ENCODE data around the gene SENP7.
A peak's percentile ranks its signal among the peaks of the same experiment; 100 is the strongest.

The SENP7 gene

DNA sequence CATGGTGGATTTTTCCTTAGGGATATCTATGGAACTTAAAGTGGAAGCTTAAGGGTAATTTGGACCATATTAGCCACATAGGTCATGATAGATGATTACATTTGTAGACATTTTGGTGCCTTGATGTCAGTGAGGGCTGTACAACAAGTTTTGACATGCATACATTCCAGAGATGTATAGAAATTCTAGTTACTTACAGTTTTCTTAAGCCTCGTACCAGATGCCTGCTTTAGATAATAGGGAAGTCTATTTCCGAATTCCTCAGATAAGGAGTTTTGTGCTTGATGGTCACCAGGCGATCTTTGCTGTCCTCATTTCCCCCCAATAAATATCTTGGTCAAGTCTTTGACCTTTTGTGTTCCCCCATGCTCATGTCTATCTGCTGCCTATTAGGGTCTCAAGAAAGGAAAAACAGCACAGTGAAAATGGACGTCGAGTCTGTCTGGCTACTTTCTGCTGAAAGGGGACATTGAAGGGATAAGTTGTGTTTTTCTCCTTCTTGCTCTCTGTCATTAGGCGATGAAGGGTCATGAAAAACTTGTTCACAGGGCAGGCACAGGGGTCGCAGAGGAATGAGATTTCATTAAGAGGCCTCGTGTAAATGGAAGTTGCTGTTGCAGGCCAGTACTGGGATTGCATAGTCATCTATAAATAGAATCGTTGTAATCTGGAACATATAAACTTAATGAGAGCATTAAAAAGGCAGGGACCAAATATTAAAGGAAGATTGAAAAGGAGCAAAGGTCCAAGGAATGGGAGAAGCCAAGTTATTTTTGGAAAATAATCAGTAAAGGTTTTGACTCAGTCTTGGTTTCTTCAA is 20.0 kb upstream of the SENP7 start:
- TF ChIP-seq, protein P1, sequence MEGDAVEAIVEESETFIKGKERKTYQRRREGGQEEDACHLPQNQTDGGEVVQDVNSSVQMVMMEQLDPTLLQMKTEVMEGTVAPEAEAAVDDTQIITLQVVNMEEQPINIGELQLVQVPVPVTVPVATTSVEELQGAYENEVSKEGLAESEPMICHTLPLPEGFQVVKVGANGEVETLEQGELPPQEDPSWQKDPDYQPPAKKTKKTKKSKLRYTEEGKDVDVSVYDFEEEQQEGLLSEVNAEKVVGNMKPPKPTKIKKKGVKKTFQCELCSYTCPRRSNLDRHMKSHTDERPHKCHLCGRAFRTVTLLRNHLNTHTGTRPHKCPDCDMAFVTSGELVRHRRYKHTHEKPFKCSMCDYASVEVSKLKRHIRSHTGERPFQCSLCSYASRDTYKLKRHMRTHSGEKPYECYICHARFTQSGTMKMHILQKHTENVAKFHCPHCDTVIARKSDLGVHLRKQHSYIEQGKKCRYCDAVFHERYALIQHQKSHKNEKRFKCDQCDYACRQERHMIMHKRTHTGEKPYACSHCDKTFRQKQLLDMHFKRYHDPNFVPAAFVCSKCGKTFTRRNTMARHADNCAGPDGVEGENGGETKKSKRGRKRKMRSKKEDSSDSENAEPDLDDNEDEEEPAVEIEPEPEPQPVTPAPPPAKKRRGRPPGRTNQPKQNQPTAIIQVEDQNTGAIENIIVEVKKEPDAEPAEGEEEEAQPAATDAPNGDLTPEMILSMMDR (IDR thresholded peaks at IDR 0.05) = no peak
- H3K27ac ChIP-seq = peak overlapping the region; percentile 43 to 60
- DNase-seq (ENCODE audit: low spot score) = no peak
- no peak overlapping the region for H3K4me3 ChIP-seq

DNA sequence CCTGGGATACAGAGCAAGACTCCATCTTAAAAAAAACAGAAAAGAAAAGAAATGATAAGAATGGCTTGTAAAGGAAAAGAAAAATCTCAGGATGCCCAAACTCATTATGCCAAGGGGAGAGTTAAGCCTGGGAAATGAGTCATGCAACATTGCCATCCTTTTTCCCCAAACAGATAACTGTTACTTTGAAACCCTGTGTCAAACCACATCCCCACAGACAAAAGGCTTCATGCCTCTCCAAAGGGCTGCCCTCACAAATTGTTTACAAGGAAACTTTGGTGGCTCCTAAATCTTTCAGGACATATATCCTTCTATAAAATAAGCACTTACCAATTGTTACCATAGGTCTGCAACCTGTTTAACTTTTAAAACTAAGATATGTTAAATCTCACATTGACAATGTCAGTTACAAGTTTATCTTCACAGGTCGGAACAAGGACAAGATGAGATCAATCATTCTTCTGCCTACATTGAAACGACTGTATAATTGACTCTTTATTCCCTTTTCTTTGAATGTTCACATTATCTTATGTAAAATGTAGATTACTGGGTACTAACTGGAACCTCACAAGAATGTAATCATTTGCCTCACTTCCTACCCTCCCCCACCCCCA is 18.6 kb upstream of the SENP7 start:
- H3K27ac ChIP-seq = no peak overlapping the region
- DNase-seq (ENCODE audit: low spot score) = no peak
- no peak overlapping the region for H3K4me3 ChIP-seq
- TF ChIP-seq, protein P1 (IDR thresholded peaks at IDR 0.05) = no peak

DNA sequence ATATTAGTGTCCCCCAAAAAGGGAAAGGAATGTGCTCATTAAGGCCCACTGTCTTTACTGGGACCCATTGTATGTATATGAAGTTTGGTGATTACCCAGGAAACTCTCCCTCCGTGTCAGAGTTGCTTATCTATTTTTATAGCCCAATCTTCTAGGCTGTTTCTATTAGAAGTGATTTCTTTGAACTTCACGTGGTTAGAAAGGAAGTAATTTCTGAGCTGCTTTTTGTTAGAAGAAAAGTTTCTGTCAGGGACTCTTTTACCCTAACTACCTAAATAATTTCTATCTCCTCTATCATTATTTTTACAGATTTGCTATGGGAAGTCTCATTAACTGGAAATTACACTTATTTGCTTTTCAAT is 17.7 kb upstream of the SENP7 start:
- H3K4me3 ChIP-seq = no peak overlapping the region
- no peak overlapping the region for H3K27ac ChIP-seq
- TF ChIP-seq, protein P1 (IDR thresholded peaks at IDR 0.05) = no peak
- DNase-seq (ENCODE audit: low spot score) = no peak

DNA sequence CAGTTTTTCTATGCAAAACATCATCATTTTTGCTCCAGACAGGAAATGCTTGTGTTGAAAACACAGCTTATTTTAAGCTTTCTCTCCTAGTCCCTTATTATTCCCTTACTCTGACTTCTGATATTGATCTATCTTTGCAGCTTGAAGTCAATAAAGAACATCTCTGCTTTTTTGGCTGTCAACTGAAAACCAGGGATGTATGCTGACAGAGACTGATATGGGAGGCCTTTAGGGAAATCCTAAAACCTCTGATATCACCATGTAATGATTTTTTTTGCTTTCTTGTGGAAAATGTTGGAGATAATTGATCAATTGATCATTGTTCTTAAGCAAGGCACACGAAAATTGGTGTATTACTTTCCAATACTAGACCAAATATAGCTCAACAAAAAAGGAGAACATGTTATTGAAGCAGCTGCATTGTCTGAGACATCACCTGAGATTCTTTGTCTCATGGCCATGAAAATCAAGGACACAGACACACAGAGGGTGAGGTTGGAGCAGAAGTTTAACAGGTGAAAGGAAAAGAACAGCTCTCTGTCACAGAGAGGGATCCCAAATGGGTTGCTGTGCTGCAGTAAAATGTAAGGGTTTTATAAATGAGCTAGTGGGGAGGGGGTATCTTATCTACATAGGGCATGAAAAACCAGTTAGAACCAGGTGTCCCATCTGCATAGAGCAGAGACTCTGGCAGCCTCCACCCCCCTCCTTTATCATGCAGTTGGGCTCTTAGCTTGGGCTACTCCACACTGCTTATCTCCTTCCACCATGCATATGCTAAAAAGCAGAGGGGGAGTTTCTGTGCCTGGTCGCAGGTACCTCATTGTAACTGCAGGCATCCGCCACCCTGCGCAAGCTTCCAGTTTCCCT is 17.0 kb upstream of the SENP7 start:
- no peak for DNase-seq (ENCODE audit: low spot score)
- Histone ChIP-seq H3K4me3 (no peak overlapping the region), H3K27ac (no peak overlapping the region)
- TF ChIP-seq, protein P1 (IDR thresholded peaks at IDR 0.05) = no peak

DNA sequence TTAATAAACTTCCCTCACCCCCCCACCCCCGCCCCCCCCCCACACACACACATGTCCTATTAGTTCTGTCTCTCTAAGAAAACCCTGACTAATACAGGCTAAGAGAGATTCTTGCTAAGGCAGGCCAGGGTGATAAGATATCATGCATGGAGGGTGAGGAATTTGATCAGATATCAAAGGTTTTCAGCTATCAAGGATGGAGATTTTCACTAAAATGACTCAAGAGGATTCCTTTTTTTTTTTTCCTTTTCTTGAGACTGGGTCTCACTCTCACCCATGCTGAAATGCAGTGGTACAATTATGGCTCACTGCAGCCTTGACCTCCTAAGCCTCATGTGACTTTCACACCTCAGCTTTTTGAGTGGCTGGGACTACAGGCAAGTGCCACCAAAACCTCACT is 14.9 kb upstream of the SENP7 start:
- TF ChIP-seq, protein P1 (IDR thresholded peaks at IDR 0.05) = no peak
- no peak overlapping the region for H3K27ac ChIP-seq
- no peak overlapping the region for H3K4me3 ChIP-seq
- DNase-seq (ENCODE audit: low spot score) = no peak

DNA sequence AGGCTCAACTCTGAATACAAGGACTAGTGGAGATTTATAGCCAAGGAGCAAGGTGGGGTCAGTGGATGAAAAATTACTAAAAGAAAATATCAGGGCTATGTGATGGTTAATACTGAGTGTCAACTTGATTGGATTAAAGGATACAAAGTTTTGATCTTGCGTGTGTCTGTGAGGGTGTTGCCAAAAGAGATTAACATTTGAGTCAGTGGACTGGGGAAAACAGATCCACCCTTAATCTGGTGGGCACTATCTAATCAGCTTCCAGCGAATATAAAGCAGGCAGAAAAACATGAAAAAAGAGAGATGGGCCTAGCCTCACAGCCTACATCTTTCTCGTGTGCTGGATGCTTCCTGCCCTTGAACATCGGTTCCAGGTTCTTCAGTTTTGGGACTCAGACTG is 14.4 kb upstream of the SENP7 start:
- no peak overlapping the region for H3K4me3 ChIP-seq
- no peak overlapping the region for H3K27ac ChIP-seq
- TF ChIP-seq, protein P1 (IDR thresholded peaks at IDR 0.05) = no peak
- no peak for DNase-seq (ENCODE audit: low spot score)
